OCI-LY7 (cell line): ENCODE measurements around the gene RIMS1. TPM values are rescaled to one million over a fixed set of nuclear protein-coding genes. Genes with fewer than 3 reads are reported as not detected.

Source experiments
- BruUV-seq: library from RNA; stranded (reverse); fragments of 400-500 nt; replicated peaks from 2 replicates; lab custom pipeline; 2021; lab: Mats Ljungman, UMichigan
- CTCF ChIA-PET: fragments of 300-600 bp; sonication (Branson Sonifier 250); formaldehyde crosslinking; loops from one replicate; lab custom pipeline; 2022; ENCODE audit warnings: antibody characterized with exemption; ENCODE audit not compliant: unreplicated experiment; lab: Charles Lee
- POLR2A ChIA-PET: fragments of 300-600 bp; sonication (Branson Sonifier 250); formaldehyde crosslinking; loops from one replicate; lab custom pipeline; 2022; ENCODE audit warnings: antibody characterized with exemption; lab: Charles Lee
- DNase-seq: peaks from one replicate; pipeline ENCODE4 v3.0.0-alpha.2; 2015; ENCODE audit warnings: low spot score
- H2AFZ ChIP-seq: fragments of 200-600 bp; sonication (generic), shearing (Covaris generic); 2 replicates; pipeline ENCODE4 v1.6.1; 2014; ENCODE audit warnings: mild to moderate bottlenecking, antibody characterized with exemption, low read length, moderate library complexity
- H3K27ac ChIP-seq: fragments of 200-600 bp; sonication (generic); 2 replicates; pipeline ENCODE4 v1.5.1; 2014; ENCODE audit warnings: mixed run types, low read depth, mild to moderate bottlenecking, moderate library complexity, low read length, inconsistent platforms; ENCODE audit not compliant: poor library complexity, severe bottlenecking
- H3K36me3 ChIP-seq: fragments of 200-600 bp; sonication (generic); 2 replicates; pipeline ENCODE4 v1.6.1; 2014; ENCODE audit warnings: mild to moderate bottlenecking, antibody characterized with exemption, low read length, moderate library complexity, mixed read lengths; ENCODE audit not compliant: insufficient read depth
- H3K4me1 ChIP-seq: fragments of 200-600 bp; sonication (generic); 2 replicates; pipeline ENCODE4 v1.5.1; 2014; ENCODE audit warnings: mild to moderate bottlenecking, low read length; ENCODE audit not compliant: insufficient read depth, poor library complexity, severe bottlenecking
- H3K4me2 ChIP-seq: fragments of 200-600 bp; sonication (generic); 2 replicates; pipeline ENCODE4 v1.6.1; 2014; ENCODE audit warnings: mild to moderate bottlenecking, low read length
- H3K4me3 ChIP-seq: fragments of 200-600 bp; sonication (generic); 2 replicates; pipeline ENCODE4 v1.5.1; 2014; ENCODE audit warnings: mild to moderate bottlenecking, low read depth, low read length; ENCODE audit not compliant: poor library complexity, severe bottlenecking
- H3K79me2 ChIP-seq: fragments of 200-600 bp; sonication (generic); 2 replicates; pipeline ENCODE4 v1.6.1; 2016; ENCODE audit warnings: low read depth, mild to moderate bottlenecking, low read length, moderate library complexity, mixed read lengths; ENCODE audit not compliant: insufficient read depth
- H3K9me2 ChIP-seq: fragments of 200-600 bp; sonication (generic); 2 replicates; pipeline ENCODE4 v1.6.1; 2016; ENCODE audit warnings: mild to moderate bottlenecking, low read length, mixed read lengths; ENCODE audit not compliant: insufficient read depth
- H3K9me3 ChIP-seq: fragments of 200-600 bp; sonication (generic); 2 replicates; pipeline ENCODE4 v1.6.1; 2014; ENCODE audit warnings: mild to moderate bottlenecking, mixed run types, low read length, mixed read lengths
- H4K20me1 ChIP-seq: fragments of 200-600 bp; sonication (generic); 2 replicates; pipeline ENCODE4 v1.6.1; 2014; ENCODE audit warnings: mild to moderate bottlenecking, antibody characterized with exemption, low read length, moderate library complexity, mixed read lengths; ENCODE audit not compliant: insufficient read depth
- EZH2phosphoT487 ChIP-seq: fragments of 200-600 bp; sonication (generic); IDR thresholded peaks from 2 replicates; pipeline ENCODE4 v1.6.1; 2018; ENCODE audit warnings: low read depth, borderline replicate concordance, mild to moderate bottlenecking, mixed run types, antibody characterized with exemption, low read length, moderate library complexity, mixed read lengths
- intact Hi-C: fragments of 100-400 bp; cut with micrococcal nuclease; formaldehyde crosslinking; loops from one replicate; pipeline ENCODE4 v1.10.0; 2022; ENCODE audit not compliant: unreplicated experiment
- total RNA-seq, 2 experiments: library from RNA; depleted of rRNA in 1 of 2; stranded (reverse); fragments of >200 nt in 1 of 2; shearing (Covaris generic) in 1 of 2; gene quantifications; 2 replicates each; pipeline ENCODE4 v1.2.3, GENCODE V29; 2014 to 2022
- TF ChIP-seq, protein P1 (sequence below): fragments of 200-600 bp; sonication (generic); conservative IDR thresholded peaks from 2 replicates; pipeline ENCODE4 v1.5.1; 2014; ENCODE audit warnings: mild to moderate bottlenecking, antibody characterized with exemption, low read length, moderate library complexity, mixed read lengths

RIMS1 gene
- total RNA-seq, 2 experiments from 2014 or later, result not detected

DNA sequence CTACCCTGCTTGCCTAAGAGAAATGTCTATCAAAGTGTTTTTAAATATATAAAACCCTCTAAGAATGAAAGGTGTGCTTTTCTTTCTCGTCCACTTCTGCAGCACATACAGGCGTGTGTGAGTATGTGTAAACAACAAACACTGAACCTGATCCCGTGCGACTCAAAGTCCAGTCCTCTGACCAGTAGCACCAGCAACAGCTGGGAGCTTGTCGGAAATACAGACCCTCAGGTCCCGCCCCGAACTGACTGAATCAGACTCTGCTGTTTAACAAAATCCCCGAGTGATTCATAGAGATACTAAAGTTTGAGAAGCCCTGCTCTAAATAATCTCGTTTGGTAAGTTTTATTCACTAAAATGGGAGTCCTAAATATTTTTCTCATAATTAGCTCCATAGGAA lies 527.5 kb downstream of the RIMS1 start:
- Histone ChIP-seq H3K4me1 (peaks cover 6% of the 10 kb centered on the region), H3K9me3 (no peaks in the 10 kb centered on the region), H3K4me3 (no peak overlapping the region), H3K9me2 (no peaks in the 10 kb centered on the region), H2AFZ (no peak overlapping the region), H3K27ac (no peak overlapping the region), H3K36me3 (no peaks in the 10 kb centered on the region), H3K4me2 (no peak overlapping the region), H3K79me2 (no peaks in the 10 kb centered on the region), H4K20me1 (no peaks in the 10 kb centered on the region)
- ChIA-PET CTCF (no interaction called here), POLR2A (interaction anchor here (0.7 kb wide), 1 partner anchor 30 kb away, joined by 3 read pairs; no protein-coding TSS in a partner anchor)
- no TSS peak for BruUV-seq
- DNase-seq, result no peak
- intact Hi-C loops, result loop anchor here (2.0 to 10.0 kb wide), 3 partner anchors 171 to 717 kb away; no protein-coding TSS in a partner anchor
- TF ChIP-seq, protein P1, sequence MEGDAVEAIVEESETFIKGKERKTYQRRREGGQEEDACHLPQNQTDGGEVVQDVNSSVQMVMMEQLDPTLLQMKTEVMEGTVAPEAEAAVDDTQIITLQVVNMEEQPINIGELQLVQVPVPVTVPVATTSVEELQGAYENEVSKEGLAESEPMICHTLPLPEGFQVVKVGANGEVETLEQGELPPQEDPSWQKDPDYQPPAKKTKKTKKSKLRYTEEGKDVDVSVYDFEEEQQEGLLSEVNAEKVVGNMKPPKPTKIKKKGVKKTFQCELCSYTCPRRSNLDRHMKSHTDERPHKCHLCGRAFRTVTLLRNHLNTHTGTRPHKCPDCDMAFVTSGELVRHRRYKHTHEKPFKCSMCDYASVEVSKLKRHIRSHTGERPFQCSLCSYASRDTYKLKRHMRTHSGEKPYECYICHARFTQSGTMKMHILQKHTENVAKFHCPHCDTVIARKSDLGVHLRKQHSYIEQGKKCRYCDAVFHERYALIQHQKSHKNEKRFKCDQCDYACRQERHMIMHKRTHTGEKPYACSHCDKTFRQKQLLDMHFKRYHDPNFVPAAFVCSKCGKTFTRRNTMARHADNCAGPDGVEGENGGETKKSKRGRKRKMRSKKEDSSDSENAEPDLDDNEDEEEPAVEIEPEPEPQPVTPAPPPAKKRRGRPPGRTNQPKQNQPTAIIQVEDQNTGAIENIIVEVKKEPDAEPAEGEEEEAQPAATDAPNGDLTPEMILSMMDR, result no peak
- no peak for TF ChIP-seq EZH2phosphoT487

DNA sequence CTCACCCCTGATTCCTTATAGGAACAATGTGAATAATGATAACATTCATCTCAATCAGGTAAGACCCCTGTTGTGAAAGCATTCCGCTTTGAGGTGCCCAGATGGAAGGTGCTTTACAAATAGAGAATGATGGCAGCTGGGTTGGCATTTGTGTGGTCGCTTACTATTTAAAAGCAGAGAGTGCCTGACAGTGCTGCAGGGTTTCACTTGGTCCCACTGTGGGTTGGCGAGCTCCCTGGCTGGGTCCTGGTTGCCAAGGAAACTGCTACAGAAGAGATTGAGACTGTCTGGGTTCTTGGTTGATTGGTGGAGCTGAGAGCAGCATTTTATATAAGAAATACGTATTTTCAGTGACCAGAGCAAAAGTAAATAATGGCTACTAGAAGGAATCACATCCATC lies 528.3 kb downstream of the RIMS1 start:
- ChIA-PET POLR2A (no interaction called here), CTCF (no interaction called here)
- Histone ChIP-seq H4K20me1 (no peaks in the 10 kb centered on the region), H3K79me2 (no peaks in the 10 kb centered on the region), H3K4me3 (no peak overlapping the region), H3K9me2 (no peaks in the 10 kb centered on the region), H3K4me1 (peaks cover 6% of the 10 kb centered on the region), H2AFZ (no peak overlapping the region), H3K9me3 (no peaks in the 10 kb centered on the region), H3K36me3 (no peaks in the 10 kb centered on the region), H3K4me2 (no peak overlapping the region), H3K27ac (no peak overlapping the region)
- BruUV-seq, result no TSS peak
- no peak for DNase-seq
- intact Hi-C loops, result loop anchor here (10.0 kb wide), 1 partner anchor 170 kb away; no protein-coding TSS in a partner anchor
- TF ChIP-seq EZH2phosphoT487, result no peak
- TF ChIP-seq, protein P1, result no peak

DNA sequence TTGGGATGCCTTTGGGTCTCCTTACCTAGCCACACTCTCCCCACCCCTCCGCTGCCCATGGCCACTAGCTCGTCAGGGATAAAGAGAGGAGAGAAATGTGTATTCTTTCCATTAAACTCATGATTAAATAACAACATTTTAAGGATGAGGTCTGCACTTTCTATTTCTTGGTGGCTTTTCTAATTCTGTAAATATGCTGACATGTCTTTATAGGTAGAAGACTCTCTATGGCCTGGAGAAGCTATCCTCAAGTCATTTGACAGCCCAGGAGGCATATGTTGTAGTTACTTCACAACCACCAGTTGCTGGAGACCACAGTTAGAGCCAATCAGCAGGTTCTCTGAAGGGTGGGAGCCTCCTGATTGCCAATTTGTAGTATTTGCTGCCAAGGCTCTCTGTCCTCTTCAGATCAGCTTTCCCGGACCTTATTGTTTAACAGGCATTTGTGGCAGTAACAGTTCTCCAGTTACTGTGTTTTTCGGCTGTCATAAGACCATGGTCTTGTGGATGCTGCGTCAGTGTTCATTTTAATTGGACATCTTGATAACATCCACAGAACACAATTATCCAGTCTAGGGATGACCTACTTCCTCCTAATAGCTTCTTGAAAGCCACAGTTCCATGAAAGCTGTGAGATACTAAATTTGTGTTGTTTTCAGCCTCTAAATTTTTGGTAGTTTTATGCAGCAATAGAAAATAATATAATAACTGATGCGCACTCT lies 530.6 kb downstream of the RIMS1 start:
- Histone ChIP-seq H3K4me2 (no peak overlapping the region), H3K4me1 (peaks cover 1% of the 10 kb centered on the region), H4K20me1 (no peaks in the 10 kb centered on the region), H3K27ac (no peak overlapping the region), H3K9me3 (no peaks in the 10 kb centered on the region), H2AFZ (no peak overlapping the region), H3K36me3 (no peaks in the 10 kb centered on the region), H3K79me2 (no peaks in the 10 kb centered on the region), H3K4me3 (no peak overlapping the region), H3K9me2 (no peaks in the 10 kb centered on the region)
- ChIA-PET CTCF (no interaction called here), POLR2A (interaction anchor here (0.7 to 0.9 kb wide), 2 partner anchors 8 to 836 kb away, joined by 3 read pairs; no protein-coding TSS in a partner anchor)
- intact Hi-C loops, result loop anchor here (10.0 kb wide), 1 partner anchor 168 kb away; no protein-coding TSS in a partner anchor
- DNase-seq, result no peak
- no peak for TF ChIP-seq EZH2phosphoT487
- TF ChIP-seq, protein P1, result no peak
- BruUV-seq, result no TSS peak
